HG02840 (cell line): ENCODE results near the gene GSG1L2.

Experiments
- ATAC-seq: cut with Tn5 transposase; IDR thresholded peaks from one replicate; pipeline ENCODE4 v1.9.1; 2021; ENCODE audit warnings: mild to moderate bottlenecking, moderate library complexity, moderate number of reproducible peaks; ENCODE audit not compliant: unreplicated experiment, low FRiP score

GSG1L2 gene

GRCh38 chr17:9825641-9826150 lies 3.8 kb upstream of the GSG1L2 start, which contains the start of gene GLP2R:
Gene GLP2R, plus strand, starts transcription at chr17:9825924. Its CDS starts 140 bp downstream, at chr17:9826064.
- no peak for ATAC-seq

- no peak for ATAC-seq
These were observed 3.0 kb upstream of the GSG1L2 start for GRCh38 chr17:9824797-9825338.

GRCh38 chr17:9824094-9824493 lies 2.2 kb upstream of the GSG1L2 start:
- ATAC-seq: no peak

- no peak for ATAC-seq
These were observed 1.4 kb downstream of the GSG1L2 start for GRCh38 chr17:9820448-9820847.

- ATAC-seq: no peak
These were observed 3.1 kb downstream of the GSG1L2 start for GRCh38 chr17:9818760-9819159.

GRCh38 chr17:9817086-9817485 lies 4.8 kb downstream of the GSG1L2 start:
- ATAC-seq: no peak

- no peak for ATAC-seq
These were observed 5.4 kb downstream of the GSG1L2 start for GRCh38 chr17:9816472-9816871.

- ATAC-seq: no peak
These were observed 7.4 kb downstream of the GSG1L2 start for GRCh38 chr17:9814337-9814945.

GRCh38 chr17:9813166-9813565 lies 8.7 kb downstream of the GSG1L2 start:
- no peak for ATAC-seq

GRCh38 chr17:9811537-9811936 lies 10.3 kb downstream of the GSG1L2 start:
- ATAC-seq: no peak

- no peak for ATAC-seq
These were observed 10.8 kb downstream of the GSG1L2 start for GRCh38 chr17:9811086-9811485.

GRCh38 chr17:9810100-9810949 lies 11.6 kb downstream of the GSG1L2 start:
- ATAC-seq: no peak

- no peak for ATAC-seq
These were observed 12.5 kb downstream of the GSG1L2 start for GRCh38 chr17:9809409-9809808.

- ATAC-seq: no peak
These were observed 15.2 kb downstream of the GSG1L2 start for GRCh38 chr17:9806699-9807098.

- no peak for ATAC-seq
These were observed 16.1 kb downstream of the GSG1L2 start for GRCh38 chr17:9805769-9806168.

GRCh38 chr17:9802697-9803096 lies 19.2 kb downstream of the GSG1L2 start:
- no peak for ATAC-seq

GRCh38 chr17:9802294-9802693 lies 19.6 kb downstream of the GSG1L2 start:
- ATAC-seq: no peak

- ATAC-seq: no peak
These were observed 20.4 kb downstream of the GSG1L2 start for GRCh38 chr17:9801505-9801904.

- ATAC-seq: no peak
These were observed 23.2 kb downstream of the GSG1L2 start for GRCh38 chr17:9798724-9799123.

- ATAC-seq: no peak
These were observed 23.9 kb downstream of the GSG1L2 start for GRCh38 chr17:9798008-9798407.

- ATAC-seq: no peak
These were observed 29.6 kb downstream of the GSG1L2 start for GRCh38 chr17:9792181-9792840.
